Omental fat pad (tissue), 4 donors: ENCODE results near the gene SPTA1. TPM values are rescaled to one million over a fixed set of nuclear protein-coding genes. Genes with fewer than 3 reads are reported as not detected.

Experiments used
- ATAC-seq: fragments of 150-250 bp; one replicate; pipeline ENCODE4 v1.9.1; 2016; ENCODE audit warnings: mild to moderate bottlenecking, moderate library complexity; ENCODE audit not compliant: low FRiP score
- DNase-seq: peaks from one replicate; pipeline ENCODE4 v3.0.0-alpha.2; 2019; ENCODE audit warnings: low spot score
- CTCF ChIP-seq, 3 donors: fragments of 450-650 bp; IDR thresholded peaks; one replicate each; pipeline ENCODE4 v1.5.1; 2016 to 2017; ENCODE audit warnings: antibody characterized with exemption in 3 of 3, mild to moderate bottlenecking in 3 of 3, moderate library complexity in 2 of 3
- total RNA-seq, 4 donors: library from RNA; depleted of rRNA; stranded (reverse); fragments of >200 nt; gene quantifications; one replicate each; pipeline ENCODE4 v1.1.0, GENCODE V29; 2016

Gene SPTA1
- total RNA-seq, 4 donors from 2014 or later = 0.36 to 1.8 (median 0.83) TPM

- ATAC-seq = no peak
- TF ChIP-seq CTCF (IDR thresholded peaks at IDR 0.05) = no peak
- no peak for DNase-seq
Observed at GRCh38 chr1:158654571-158654970, 31.9 kb downstream of the SPTA1 start.

GRCh38 chr1:158654086-158654485 lies 32.4 kb downstream of the SPTA1 start:
- DNase-seq = no peak
- TF ChIP-seq CTCF (IDR thresholded peaks at IDR 0.05) = no peak
- no peak for ATAC-seq

GRCh38 chr1:158652721-158653334 lies 33.7 kb downstream of the SPTA1 start:
- TF ChIP-seq CTCF (IDR thresholded peaks at IDR 0.05) = no peak
- ATAC-seq (no peak), DNase-seq (no peak)

GRCh38 chr1:158649052-158649451 lies 37.5 kb downstream of the SPTA1 start:
- no peak for TF ChIP-seq CTCF (IDR thresholded peaks at IDR 0.05)
- no peak for ATAC-seq

GRCh38 chr1:158646465-158646864 lies 40.0 kb downstream of the SPTA1 start:
- no peak for ATAC-seq
- no peak for DNase-seq
- TF ChIP-seq CTCF (IDR thresholded peaks at IDR 0.05) = no peak

More at GRCh38 chr1:158649052-158649451, 37.5 kb downstream of the SPTA1 start:
- DNase-seq = no peak

- TF ChIP-seq CTCF (IDR thresholded peaks at IDR 0.05) = no peak
- DNase-seq (no peak), ATAC-seq (no peak)
Observed at GRCh38 chr1:158644449-158644848, 42.1 kb downstream of the SPTA1 start.

GRCh38 chr1:158638904-158639303 lies 47.6 kb downstream of the SPTA1 start:
- DNase-seq (no peak), ATAC-seq (no peak)
- TF ChIP-seq CTCF (IDR thresholded peaks at IDR 0.05) = no peak
